Stimulated activated CD8-positive, alpha-beta memory T cell treated with anti-CD3 and anti-CD28 coated beads, Interleukin-12 subunit alpha, Interleukin-12 subunit beta, amount 100 ng/mL, for 24 hours (primary cell): ENCODE results near the gene ARSJ.

Experiments
- DNase-seq: peaks from one replicate; pipeline ENCODE4 v3.0.0-alpha.2; 2020; ENCODE audit errors: extremely low read depth

ARSJ gene

DNA sequence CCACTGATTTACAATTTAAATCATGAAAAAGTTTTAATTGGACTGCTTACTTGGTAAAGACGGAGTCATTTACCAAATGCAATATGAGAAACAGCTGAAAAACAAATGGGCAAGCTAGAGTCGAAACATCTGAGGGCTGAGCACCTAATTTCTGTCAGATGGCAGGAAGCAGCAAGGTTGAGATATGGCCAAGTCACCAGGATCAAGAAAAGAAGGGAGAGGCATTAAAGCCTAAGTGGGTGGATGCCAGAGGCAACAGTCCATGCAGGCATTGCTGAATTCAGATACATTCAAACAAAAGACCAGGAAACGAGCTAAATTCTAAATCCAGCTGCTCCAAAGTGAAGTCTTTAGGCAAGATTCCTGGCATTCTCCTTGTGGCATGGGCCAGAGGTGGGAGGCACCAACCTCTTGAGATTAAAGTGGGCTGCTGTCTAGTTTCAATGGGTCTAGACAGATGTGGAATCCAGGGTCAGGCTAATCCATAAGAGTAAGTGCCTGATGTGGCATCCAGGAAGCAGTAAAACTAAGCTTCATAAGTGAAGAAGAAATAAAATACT, 8.0 kb upstream of the ARSJ start:
- DNase-seq = no peak

DNA sequence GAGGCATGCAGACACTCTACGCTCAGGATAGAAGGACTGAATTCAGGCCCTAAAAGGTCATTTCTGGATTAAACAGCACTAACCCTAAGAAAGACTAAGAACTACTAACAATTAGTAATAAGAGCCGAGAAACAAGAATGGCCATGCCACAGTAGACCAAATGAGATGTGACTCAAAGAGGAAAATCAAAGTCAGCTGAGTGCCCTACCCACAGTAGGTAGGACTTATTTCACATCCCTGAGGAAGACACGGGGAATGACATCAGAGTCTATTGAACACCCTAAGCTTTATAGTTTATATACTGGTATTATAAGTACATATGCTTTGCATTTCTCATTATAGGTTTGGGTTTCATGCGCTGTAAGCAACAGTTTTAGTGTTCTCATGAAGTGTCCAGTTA, 2.7 kb upstream of the ARSJ start:
- DNase-seq = no peak

DNA sequence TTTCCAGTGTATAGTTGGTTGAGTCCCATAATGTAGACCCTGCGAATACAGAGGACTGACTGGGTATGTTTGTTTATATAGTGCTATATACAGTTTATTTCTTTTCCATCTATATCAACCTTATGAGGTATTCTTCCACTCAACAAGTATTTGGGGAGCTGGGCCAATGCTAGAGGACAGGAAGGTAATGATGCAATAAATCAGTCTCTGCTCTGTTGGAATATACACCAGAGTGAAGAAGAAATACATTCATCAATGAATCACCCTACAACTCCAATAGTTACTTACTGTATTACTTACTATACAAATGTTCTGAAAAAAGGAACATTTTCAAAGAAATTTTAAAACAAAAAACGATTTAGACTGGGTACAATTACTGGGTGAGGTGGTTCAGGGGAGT, 2.1 kb upstream of the ARSJ start:
- DNase-seq = no peak

DNA sequence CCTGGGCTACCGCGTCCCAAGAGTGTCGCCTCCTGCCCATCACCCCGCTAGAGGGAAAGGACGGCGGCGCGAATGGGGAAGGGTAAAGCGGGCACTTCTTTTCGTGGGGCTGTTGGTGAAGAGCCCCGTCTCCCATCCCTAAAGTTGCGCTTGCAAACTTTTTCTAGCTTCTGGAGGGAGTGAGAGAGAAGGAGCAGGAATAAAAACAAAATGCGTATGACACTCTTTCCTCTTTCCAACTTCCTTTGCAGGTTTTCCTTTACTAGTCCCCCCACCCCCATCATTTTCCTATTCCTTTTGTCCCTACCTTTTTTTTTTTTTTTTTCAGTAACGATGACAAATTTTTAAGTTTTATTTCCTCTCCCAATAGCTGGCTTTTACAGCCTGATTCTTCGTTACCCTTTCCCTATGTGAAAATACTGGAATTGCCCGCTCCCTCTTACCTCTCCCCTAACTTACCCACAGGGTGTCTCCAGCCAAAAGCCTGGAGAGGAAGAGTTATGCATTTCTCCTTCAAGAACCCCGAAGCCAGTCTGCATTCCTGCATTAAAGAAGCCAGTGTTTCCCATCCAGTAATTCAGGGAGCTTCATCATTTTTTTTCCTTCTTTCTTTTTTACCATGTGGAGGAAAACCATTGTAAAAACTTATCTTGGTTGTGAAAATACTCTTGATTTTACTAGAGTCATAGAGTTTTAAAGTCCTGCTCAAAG, 613 bp upstream of the ARSJ start:
- no peak for DNase-seq

DNA sequence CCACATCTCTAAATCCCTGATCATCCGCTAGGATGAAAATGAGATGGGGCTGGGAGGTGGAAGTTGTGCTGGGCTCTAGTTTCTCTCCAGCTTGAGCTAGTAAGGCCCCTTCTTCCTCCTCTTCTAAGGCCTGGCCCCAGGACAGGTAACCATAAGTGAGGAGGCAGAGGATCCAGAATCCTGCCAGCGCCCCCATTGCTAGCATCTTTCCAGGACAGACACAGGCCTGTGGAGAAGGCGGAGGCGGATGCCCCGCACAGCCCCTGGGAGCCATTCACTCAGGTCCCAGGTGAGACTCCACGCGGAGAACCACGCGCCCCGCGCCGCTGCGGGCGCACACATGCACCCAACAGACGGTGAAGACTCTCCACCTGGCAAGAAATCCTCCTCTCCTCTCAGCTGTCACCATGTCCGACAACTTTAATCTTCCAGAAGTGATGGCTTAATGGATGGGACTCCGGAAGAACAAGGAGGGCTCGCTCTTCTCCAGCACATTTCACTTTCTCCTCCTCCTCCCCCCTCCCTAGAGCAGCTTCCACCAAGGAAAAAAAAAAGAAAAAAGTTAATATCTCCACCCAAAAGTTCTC, 793 bp downstream of the ARSJ start:
- DNase-seq = no peak

DNA sequence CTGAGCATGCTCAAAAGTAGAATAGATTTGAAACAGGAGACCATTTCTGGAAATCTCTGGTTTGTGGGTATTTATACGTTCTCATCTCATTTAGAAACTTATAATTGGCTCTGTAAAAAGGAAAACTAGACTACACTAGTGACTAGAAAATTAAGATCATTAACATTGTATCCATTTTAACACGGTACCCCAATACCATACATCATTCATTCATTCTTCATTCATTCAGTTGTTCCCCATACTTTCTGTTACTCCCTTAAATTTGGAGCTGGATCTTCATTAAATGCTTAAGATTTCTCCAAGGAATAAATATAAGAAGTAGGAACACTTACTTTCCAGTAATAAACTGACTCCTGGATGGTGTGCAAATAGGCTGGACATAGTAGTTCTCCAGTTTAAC, 1.3 kb downstream of the ARSJ start:
- no peak for DNase-seq

DNA sequence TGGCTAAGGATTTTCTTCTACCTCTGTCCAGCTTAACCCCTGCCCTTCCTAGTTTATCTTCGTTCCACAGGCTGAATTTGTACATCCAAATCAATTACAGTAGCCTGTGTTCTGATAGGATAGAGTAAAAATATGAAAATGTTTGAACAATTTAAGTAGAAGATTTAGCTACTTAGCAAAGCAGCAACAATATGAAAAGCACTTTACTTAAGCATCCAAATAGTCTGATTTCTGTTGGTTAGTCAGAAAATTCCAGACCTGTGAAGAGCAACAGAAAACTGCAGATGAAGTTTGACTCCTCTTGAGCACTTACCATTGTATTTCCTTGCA, 2.0 kb downstream of the ARSJ start:
- no peak for DNase-seq

DNA sequence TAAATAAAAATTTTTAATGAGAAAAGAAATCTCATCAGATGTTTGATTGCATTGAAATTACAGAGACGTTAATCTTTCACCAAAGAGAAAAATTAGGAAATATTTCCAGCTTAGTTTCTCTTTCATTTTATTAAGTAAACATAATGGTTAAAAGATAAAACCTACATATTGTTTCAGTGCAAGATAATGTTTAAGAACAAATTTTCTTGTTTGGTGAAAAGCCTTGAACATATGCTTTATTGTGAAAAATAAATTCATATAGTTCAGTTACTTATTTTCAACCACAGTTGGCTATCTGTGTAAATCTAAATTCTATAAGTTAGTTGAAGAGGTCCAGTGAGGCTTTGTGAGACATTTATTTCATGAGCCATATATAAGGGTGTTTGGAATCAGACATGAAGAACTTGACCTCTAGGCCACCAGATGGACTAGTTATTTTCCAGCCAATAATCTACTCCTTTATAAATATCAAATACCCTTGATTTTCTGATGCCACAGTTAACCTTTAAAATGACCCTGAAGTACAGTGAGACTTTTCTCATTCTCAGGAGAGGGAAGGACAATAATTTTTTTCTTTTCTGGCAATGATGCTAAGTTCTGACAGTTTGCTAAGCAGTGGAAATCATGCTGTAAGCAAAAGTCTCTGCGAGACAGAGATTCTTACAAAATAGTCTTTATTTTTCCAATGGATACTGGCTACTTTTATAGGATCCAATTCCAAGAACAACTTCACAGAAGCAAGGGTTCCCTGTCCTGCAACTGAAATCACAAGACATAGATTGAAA, 2.5 kb downstream of the ARSJ start:
- DNase-seq = no peak

DNA sequence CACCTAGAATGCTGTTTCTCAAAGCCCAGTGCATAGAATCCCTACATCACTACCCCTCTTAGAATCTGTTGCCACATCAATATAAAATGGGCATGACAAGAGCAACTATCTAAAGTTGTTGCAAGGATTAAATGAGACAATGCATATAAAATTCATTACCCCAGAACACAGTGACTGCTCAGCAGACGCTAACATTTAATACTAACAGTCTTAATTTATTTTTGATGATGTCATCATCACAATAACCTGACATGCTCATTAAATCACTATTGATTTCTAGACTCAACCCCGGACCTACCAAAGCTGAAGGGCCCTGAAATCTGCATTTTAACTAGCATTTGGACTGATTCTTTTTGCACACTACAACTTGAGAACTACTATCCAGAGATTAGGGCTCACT, 3.9 kb downstream of the ARSJ start:
- DNase-seq = no peak

DNA sequence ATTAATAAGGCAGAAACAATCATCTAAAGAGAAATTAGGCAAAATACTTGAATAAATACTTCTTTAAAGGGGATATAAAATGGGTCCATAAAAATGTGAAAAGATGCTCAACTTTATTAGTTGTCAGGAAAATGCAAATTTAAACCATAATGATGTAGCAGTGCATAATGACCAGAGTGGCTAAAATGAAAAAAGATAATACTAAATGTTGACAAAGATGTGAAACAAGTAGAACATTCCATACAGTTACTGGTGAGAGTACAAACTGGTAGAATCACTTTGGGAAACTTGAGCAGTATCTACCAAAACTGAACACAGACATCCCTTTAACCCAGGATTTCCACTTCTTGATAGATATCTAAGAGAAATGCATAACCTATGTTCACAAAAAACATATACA, 5.0 kb downstream of the ARSJ start:
- no peak for DNase-seq

DNA sequence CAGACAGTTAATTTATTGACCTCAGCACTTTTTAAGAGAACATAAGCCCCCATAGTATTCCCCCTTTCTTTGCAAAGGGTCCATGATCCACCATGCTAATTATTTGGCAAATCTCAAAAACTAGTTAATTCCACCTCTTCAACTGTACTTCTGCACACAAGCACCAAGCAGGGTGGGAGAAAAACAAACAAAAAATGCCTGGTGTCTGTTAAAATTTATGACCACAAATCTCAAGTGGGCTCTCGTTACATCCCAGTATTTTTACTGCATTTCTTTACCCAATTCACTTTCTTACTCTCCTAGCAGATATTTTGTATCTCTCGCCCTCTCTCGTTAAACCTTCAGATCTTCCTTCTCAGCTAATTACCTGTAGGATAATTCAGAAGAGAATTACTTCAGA, 6.1 kb downstream of the ARSJ start:
- DNase-seq = no peak

DNA sequence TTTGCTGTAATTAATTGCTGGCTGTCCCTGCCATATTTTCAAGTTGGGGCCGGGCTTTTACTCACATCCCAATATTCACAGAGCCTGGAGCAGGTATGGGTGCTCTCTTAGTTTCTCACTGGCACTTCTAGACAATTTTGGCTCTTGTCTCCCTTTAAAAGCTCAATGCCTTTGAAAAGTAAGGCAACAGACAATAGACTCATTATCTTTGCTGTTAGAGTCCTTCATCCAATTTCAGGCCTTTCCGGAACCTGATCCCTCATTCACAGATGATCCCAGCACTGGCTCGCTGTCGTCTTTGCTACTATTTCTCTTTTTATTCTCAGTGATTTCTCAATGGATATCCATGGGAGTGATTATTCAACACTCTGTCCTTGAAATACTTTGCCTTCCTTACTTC, 6.7 kb downstream of the ARSJ start:
- no peak for DNase-seq

DNA sequence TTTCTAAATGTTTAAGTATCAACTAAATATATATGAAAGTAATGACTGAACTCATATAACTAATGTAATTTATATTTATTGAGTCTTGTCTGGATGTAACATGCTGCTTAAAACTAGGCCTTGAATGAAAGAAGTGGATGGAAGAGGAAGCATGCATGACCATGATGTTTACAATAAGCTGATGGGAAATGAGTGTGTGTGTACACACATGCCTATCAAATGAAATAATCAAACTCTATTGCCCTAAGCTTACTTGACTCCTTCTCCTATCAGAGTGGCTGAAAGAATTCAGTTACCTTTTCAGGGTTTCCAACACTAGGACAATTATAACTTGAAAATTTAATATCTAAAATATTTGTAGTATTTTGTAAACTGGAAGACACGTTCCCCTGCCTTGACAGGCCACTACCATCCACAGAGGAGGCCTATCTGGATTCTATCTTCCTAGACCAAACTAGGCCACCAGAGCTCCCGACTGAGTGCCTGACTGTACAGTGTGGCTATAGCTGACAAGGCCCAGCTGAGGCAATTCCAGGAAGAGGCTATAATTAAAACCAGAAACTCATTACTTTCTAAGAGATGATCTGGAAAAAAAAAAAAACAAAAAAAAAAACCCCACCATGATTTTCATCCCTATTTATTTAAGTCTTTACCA, 7.6 kb downstream of the ARSJ start:
- no peak for DNase-seq

DNA sequence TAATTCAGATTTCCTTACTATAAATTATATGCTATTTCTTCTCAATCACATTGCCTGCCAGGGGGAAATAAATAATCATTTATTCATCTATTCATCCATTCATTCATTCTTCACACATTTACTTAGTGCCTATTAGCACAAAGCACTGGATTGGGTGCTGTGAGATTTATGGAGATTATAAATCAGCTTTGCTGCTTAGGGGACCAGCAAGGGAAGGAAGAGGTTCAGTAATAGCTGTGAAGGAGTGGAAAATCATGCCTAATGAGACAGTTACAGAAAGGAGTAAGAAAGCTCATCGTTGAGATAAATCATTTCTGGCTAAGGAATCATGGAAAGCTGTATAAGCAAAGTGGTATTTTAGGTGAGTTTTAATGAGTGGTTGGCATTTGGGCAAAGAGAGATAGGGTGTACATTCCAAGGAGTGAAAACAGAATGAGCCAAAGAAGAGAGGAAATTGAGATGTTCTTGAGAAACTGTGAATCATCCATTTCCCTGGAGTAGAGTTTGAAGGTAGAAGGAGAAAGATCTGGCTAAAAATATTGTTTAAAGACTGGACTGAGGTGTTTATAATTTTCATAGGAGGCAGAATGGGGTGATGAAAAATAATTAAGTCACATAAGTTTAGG, 9.6 kb downstream of the ARSJ start:
- no peak for DNase-seq

DNA sequence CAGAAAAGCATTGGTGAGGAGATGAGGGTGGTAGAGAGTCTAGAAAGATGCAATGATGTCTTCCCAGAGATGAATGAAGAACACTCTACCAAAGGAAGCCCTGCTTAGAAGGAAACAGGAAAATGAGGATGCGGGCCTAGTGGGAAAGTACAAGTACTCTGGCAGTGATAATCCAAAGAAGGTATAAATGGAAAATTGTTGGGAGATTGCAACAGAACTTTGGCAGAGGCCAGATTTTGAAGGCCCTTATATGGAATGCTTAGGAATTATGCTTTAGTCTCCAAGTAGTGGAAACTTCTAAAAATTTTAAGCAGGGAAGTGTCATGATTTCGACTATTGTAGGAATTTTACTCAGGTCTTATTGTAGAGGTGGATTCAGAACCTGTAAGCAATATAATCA, 11.0 kb downstream of the ARSJ start:
- DNase-seq = no peak

DNA sequence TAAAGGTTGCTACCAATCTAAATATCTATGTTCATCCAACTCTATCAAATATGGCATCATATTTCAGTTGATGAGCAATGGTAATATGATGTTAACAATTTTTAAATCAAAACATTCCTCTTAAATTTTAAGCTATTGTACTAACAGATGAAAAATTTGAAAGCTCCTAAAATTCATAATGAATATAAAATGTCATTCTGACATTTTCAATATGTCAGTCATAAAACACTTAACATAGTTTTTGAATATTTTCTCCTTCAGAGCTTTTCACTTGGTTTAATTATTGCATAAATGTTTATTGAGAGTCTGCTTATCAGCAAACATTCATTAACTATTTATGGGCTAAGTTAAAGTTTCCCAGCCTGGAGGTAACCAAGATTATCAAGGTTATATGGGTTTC, 11.8 kb downstream of the ARSJ start:
- no peak for DNase-seq

DNA sequence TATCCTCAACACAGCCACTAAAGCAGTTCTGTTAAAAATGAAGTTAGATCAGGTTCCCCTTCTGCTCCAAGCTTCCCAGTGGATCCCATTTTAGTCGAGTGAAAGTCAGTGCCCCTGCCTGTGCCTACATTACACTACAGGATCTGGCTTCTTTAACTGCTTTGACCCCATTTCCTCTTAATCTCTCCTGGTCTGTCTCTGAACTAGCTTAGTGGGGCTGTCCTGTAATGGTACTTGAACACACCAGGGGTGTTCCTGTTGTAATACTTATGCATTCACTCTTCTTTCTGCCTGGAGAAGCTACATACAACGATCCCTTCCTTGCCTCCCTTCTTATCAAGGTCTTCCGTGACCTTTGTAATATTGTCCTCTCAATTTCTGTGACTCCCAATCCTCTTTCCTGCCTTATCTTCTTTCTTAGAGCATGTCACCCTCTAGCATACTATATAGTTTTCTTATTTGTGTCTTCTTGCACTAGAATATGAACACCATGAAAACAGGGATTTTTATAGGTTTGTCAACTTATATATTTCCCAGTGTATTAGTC, 16.7 kb downstream of the ARSJ start:
- no peak for DNase-seq

DNA sequence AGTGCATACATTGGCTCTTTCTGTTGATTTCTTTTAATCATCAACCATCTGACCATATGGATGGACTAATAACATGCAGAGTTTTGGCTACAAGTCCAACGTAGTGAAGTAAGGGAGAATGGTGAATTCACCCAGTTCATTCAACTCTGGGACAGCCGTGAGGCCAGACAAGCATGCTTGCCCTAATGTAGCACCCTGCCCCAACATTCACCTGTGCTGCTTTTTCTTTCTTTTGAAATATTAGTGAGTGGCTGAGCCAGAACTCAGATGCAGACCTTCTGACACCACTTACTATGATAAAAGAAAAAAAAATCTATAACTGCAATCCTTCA, 17.5 kb downstream of the ARSJ start:
- DNase-seq = no peak

DNA sequence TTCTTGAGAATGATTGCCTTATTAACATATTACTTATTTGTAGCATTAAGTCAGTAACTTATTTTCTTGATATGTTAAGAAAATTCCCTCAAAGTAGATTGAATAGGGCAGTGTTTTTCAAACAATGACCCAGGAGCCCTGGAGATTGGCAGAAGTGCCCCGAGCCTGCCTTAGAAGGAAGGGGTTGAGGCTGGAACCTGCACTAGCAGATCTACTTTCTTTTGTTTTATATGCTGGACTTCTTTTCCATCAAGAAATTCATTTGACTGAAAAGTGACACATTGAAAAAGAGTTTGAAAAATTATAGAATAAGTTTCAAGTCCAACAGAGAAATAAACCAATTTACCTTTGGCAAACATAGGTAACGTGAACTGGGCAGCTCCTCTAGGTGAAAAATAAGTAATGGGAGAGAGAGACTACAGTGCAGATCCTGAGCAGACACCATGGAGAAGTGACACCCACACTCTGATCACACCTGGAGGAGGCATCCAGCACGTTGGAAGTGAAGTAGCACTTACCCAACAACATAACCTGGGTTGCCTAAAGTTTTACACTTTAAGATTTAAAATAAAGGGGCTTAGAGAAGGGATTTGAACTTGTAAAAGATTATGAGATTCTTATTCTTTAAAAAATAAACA, 18.6 kb downstream of the ARSJ start:
- DNase-seq = no peak

DNA sequence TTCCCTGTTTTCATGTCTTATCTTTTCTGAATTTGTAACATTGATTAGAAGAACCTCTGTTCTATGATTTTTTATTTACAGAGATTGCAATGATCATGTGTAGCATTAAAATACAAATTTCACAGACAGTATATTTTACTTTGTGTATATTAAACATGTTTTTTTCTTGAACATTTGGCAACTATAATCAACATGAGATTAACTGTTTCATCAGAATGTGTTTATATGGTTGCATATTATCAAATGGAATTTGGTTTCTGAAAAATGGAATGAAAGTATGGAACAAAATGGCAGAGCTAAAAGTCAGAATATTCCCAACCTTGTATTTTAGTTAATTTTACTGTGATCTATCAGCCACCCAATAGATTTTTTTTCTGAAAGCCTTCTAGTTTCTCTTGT, 19.9 kb downstream of the ARSJ start:
- DNase-seq = no peak

DNA sequence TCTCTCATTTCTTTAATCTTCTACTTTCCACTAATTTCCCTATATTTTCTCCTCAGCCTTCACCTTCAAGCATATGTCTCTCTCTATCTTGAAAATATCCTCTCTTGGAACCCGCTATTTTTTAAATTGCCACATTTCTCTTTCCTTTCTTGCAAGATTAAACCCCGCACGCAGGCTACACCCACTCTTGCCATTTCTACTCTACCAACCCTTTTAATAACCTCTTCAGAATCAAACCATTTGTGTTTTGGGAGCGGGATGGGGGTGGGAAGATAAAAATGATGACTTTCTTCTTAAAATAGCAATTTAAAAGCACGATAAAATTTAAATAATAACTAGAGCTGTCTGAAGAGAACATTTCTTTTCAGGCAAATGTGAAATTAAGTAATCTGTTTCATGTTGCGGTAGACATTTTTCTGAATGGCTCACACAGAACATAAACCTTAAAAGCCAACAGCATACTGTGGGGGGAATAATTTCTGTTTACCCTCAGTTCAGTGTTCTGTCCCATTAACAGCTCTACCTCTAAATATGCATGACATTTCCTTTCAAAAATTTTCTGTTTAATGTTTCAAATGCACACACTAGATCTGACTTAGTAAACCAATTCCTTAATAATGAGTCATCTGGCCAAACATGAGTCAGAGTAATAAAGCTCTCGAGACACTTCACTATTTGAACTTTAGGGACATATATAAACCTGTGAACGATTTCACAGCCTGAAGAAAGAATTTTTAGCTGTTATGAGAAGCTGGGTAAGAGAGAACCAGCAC, 20.5 kb downstream of the ARSJ start:
- DNase-seq = no peak
